NCI-H1105 (cell line): ENCODE results near the gene SULT6B1.
"Not testable (repeated sequence)": the region's sequence is repeated elsewhere in the genome, so short reads cannot be mapped to it uniquely, and the experiment has no call there.

Experiments used
- DNase-seq: peaks from one replicate; lab custom pipeline; 2025; lab: John Stamatoyannopoulos, UW

The SULT6B1 gene

GRCh38 chr2:37188570-37188969 lies at the start of gene SULT6B1:
Gene SULT6B1, minus strand, starts transcription at chr2:37188670. Its CDS starts 30 bp downstream, at chr2:37188640.
- DNase-seq: no peak

GRCh38 chr2:37232131-37232933 lies 43.9 kb upstream of the SULT6B1 start:
- DNase-seq: no peak

- peak; percentile 82 for DNase-seq
These were observed 43.0 kb upstream of the SULT6B1 start, which contains the start of the genes CEBPZ and NDUFAF7 for GRCh38 chr2:37231241-37232130. Gene CEBPZ, minus strand, starts transcription at chr2:37231596. Its CDS starts 29 bp downstream, at chr2:37231567. Gene NDUFAF7, plus strand, starts transcription at chr2:37231658. Its CDS starts 48 bp downstream, at chr2:37231706.

- no peak for DNase-seq
These were observed 42.1 kb upstream of the SULT6B1 start for GRCh38 chr2:37230581-37230980.

GRCh38 chr2:37228788-37229187 lies 40.3 kb upstream of the SULT6B1 start:
- DNase-seq: no peak

GRCh38 chr2:37226863-37227262 lies 38.4 kb upstream of the SULT6B1 start:
- no peak for DNase-seq

GRCh38 chr2:37225129-37225528 lies 36.7 kb upstream of the SULT6B1 start:
- DNase-seq: not testable (repeated sequence)

GRCh38 chr2:37224063-37224462 lies 35.6 kb upstream of the SULT6B1 start:
- no peak for DNase-seq

GRCh38 chr2:37223131-37223530 lies 34.7 kb upstream of the SULT6B1 start:
- DNase-seq: no peak

GRCh38 chr2:37219046-37219445 lies 30.6 kb upstream of the SULT6B1 start:
- no peak for DNase-seq

GRCh38 chr2:37215250-37215649 lies 26.8 kb upstream of the SULT6B1 start:
- DNase-seq: no peak

- DNase-seq: no peak
These were observed 23.5 kb upstream of the SULT6B1 start for GRCh38 chr2:37211939-37212338.

- DNase-seq: no peak
These were observed 22.7 kb upstream of the SULT6B1 start for GRCh38 chr2:37211212-37211611.

GRCh38 chr2:37206760-37207159 lies 18.3 kb upstream of the SULT6B1 start:
- DNase-seq: not testable (repeated sequence)

- no peak for DNase-seq
These were observed 17.3 kb upstream of the SULT6B1 start for GRCh38 chr2:37205689-37206341.

- DNase-seq: not testable (repeated sequence)
These were observed 16.7 kb upstream of the SULT6B1 start for GRCh38 chr2:37205071-37205661.

- no peak for DNase-seq
These were observed 15.2 kb upstream of the SULT6B1 start for GRCh38 chr2:37203708-37204107.

GRCh38 chr2:37201766-37202165 lies 13.3 kb upstream of the SULT6B1 start:
- DNase-seq: no peak

- no peak for DNase-seq
These were observed 12.7 kb upstream of the SULT6B1 start for GRCh38 chr2:37201208-37201607.

GRCh38 chr2:37198681-37199065 lies 10.2 kb upstream of the SULT6B1 start:
- no peak for DNase-seq

GRCh38 chr2:37196320-37197195 lies 8.1 kb upstream of the SULT6B1 start, which contains the start of gene CEBPZOS:
Gene CEBPZOS, plus strand, starts transcription at chr2:37196496. Its CDS starts 3,209 bp downstream, at chr2:37199705.
- DNase-seq: peak; percentile 33
